ENCODE data around the gene GPR55. TPM values are rescaled to one million over a fixed set of nuclear protein-coding genes. Genes with fewer than 3 reads are reported as not detected.
A peak's percentile ranks its signal among the peaks of the same experiment; 100 is the strongest.

GPR55 gene
- total and polyA plus RNA-seq, 10 of the 15 experiments (the other 5 are each of a cell fraction or from before 2014, with no cell fraction given) = 2.1 to 30.1 (median 16.2) TPM

DNA sequence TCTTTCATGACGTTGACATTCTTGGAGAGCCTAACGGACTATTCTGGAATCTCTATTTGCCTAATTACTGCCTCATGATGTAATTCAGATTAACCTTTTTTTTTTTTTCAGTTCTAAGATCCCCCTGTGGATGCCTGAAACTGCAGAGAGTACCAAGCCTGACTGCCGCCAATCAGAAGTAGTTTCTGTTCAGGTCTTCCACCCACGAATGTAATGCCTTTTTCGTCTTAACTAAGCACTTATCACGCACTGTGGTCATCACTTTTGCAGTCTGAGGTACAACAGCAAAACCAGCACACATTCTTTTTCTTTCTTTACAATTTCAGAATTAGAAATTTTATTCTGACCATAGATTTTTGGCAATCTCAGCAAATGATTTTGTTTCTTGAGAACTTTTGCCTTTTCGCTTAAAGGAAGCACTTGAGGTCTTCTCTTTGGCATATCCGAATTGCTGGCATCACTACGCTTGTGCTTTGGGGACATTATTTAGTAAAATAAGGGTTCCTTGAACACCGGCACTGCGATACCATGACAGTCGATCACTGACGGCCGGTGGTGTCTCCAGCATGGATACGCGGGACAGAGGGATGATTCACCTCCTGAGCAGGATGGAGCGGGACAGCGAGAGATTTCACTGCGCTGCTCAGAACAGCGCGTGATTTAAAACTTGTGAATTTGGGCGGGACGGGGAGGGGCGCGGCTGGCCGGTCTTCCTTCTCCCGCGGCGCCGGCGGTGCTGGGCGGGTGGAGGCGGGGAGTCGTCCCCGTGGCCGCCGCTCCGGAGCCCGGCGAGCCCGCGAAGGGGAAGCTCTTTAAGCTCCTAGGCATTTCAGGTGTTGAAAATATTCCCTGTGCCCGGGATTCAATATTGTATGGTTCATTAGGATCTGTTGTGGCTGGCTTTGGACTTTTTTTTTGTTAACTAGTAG, 32.0 kb upstream of the GPR55 start (continued):
- TF ChIP-seq ASH2L (IDR thresholded peaks at IDR 0.05; ENCODE audit: borderline replicate concordance, low read depth) (0 out of 2 replicates have a peak, but pooled peaks have one; percentile 55), RBBP5 (conservative IDR thresholded peaks at IDR 0.05) (peak; percentile 75; the same call in 1 of the 2 replicates), ZNF622 (IDR thresholded peaks at IDR 0.05) (no peak), JUND (IDR thresholded peaks at IDR 0.05; ENCODE audit: low read depth, low read length) (peak; percentile 42; the same call in 1 of the 2 replicates), SUZ12 (IDR thresholded peaks at IDR 0.05; ENCODE audit: unreplicated experiment) (no peak), POU2F2 (IDR thresholded peaks at IDR 0.05; ENCODE audit: borderline replicate concordance, low read depth, low read length) (peak; percentile 92), CHD4 (IDR thresholded peaks at IDR 0.05) (no peak), YY1 (IDR thresholded peaks at IDR 0.05; ENCODE audit: low read depth, low read length) (peak; percentile 33; the same call in 1 of the 2 replicates), RFX5 (IDR thresholded peaks at IDR 0.05; ENCODE audit: low read depth, low read length) (no peak; the same call in 1 of the 2 replicates), RAD21 (IDR thresholded peaks at IDR 0.05; ENCODE audit: insufficient read depth, low read depth, low read length) (peak; percentile 37; the same call in 1 of the 2 replicates), MTA2 (IDR thresholded peaks at IDR 0.05; ENCODE audit: low read depth) (peak; percentile 95), RAD51 (IDR thresholded peaks at IDR 0.05) (no peak), TCF3 (IDR thresholded peaks at IDR 0.05; ENCODE audit: borderline replicate concordance, insufficient read depth, low read depth, low read length) (0 out of 2 replicates have a peak, but pooled peaks have one; percentile 56), NFYB (IDR thresholded peaks at IDR 0.05; ENCODE audit: insufficient read depth, low read depth, low read length) (peak; percentile 65), NFIC (IDR thresholded peaks at IDR 0.05; ENCODE audit: low read depth, low read length) (no peak), BCL11A (IDR thresholded peaks at IDR 0.05; ENCODE audit: low read depth, low read length) (peak; percentile 95), BCL3 (IDR thresholded peaks at IDR 0.05; ENCODE audit: borderline replicate concordance, insufficient read depth, low read depth, low read length, poor library complexity, severe bottlenecking) (peak; percentile 76), ZNF24 (IDR thresholded peaks at IDR 0.05) (peak; percentile 57; the same call in 1 of the 2 replicates), BHLHE40 (IDR thresholded peaks at IDR 0.05; ENCODE audit: borderline replicate concordance in 1 of 2, low read depth in 2 of 2, low read length in 1 of 2) (peak; percentile 56 to 71; a peak in 3 of 4 replicates), SRF (IDR thresholded peaks at IDR 0.05; ENCODE audit: low read depth in 2 of 2, low read length in 2 of 2) (peak in 1 of 2 experiments; percentile 77; a peak in 2 of 4 replicates), ZNF384 (IDR thresholded peaks at IDR 0.05; ENCODE audit: borderline replicate concordance, low read depth, low read length) (peak; percentile 97), CBFB (IDR thresholded peaks at IDR 0.05; ENCODE audit: low read depth) (peak; percentile 91), MXI1 (IDR thresholded peaks at IDR 0.05; ENCODE audit: low read depth, low read length) (0 out of 2 replicates have a peak, but pooled peaks have one; percentile 59), KLF5 (IDR thresholded peaks at IDR 0.05; ENCODE audit: partially characterized antibody) (peak; percentile 31), RUNX3 (IDR thresholded peaks at IDR 0.05; ENCODE audit: low read length) (no peak), MEF2A (IDR thresholded peaks at IDR 0.05; ENCODE audit: insufficient read depth, low read depth, low read length) (peak; percentile 71; the same call in 1 of the 2 replicates)
- TF ChIP-seq, protein P1, sequence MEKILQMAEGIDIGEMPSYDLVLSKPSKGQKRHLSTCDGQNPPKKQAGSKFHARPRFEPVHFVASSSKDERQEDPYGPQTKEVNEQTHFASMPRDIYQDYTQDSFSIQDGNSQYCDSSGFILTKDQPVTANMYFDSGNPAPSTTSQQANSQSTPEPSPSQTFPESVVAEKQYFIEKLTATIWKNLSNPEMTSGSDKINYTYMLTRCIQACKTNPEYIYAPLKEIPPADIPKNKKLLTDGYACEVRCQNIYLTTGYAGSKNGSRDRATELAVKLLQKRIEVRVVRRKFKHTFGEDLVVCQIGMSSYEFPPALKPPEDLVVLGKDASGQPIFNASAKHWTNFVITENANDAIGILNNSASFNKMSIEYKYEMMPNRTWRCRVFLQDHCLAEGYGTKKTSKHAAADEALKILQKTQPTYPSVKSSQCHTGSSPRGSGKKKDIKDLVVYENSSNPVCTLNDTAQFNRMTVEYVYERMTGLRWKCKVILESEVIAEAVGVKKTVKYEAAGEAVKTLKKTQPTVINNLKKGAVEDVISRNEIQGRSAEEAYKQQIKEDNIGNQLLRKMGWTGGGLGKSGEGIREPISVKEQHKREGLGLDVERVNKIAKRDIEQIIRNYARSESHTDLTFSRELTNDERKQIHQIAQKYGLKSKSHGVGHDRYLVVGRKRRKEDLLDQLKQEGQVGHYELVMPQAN (conservative IDR thresholded peaks at IDR 0.05) = peak; percentile 61; the same call in 1 of the 2 replicates
